SK-N-SH treated with all-trans-retinoic acid at 6 μM for 48 hours (cell line): ENCODE results near the gene SYDE1.

Experiments
- ATAC-seq: fragments of 200-7000 bp; cut with Tn5 transposase; 3 replicates; pipeline ENCODE4 v1.9.1; 2020; ENCODE audit warnings: mild to moderate bottlenecking, moderate library complexity
- ARNTL ChIP-seq: fragments of 450-650 bp; formaldehyde crosslinking; IDR thresholded peaks from 2 replicates; pipeline ENCODE4 v1.5.0; 2020; ENCODE audit warnings: low read depth, mild to moderate bottlenecking, moderate library complexity, borderline replicate concordance
- CREB5 ChIP-seq: fragments of 250-450 bp; sonication (Bioruptor Pico); IDR thresholded peaks from 2 replicates; pipeline ENCODE4 v1.5.1; 2020; ENCODE audit warnings: low read depth, mild to moderate bottlenecking, moderate library complexity
- CSDC2 ChIP-seq: fragments of 250-450 bp; sonication (Bioruptor Pico); IDR thresholded peaks from 2 replicates; pipeline ENCODE4 v1.5.0; 2020; ENCODE audit warnings: mild to moderate bottlenecking, moderate library complexity
- CSRNP3 ChIP-seq: fragments of 250-450 bp; sonication (Bioruptor Pico); IDR thresholded peaks from 2 replicates; pipeline ENCODE4 v1.5.1; 2021; ENCODE audit warnings: mild to moderate bottlenecking, moderate library complexity
- ESRRG ChIP-seq: fragments of 250-450 bp; sonication (Bioruptor Pico); IDR thresholded peaks from 2 replicates; pipeline ENCODE4 v1.6.1; 2021; ENCODE audit warnings: mild to moderate bottlenecking
- GLIS3 ChIP-seq: fragments of 250-450 bp; sonication (Bioruptor Pico); IDR thresholded peaks from 2 replicates; pipeline ENCODE4 v1.5.0; 2020; ENCODE audit warnings: mild to moderate bottlenecking, moderate library complexity
- ISL1 ChIP-seq: fragments of 250-450 bp; sonication (Bioruptor Pico); IDR thresholded peaks from 2 replicates; pipeline ENCODE4 v2.1.2; 2022; ENCODE audit warnings: mild to moderate bottlenecking, moderate library complexity
- OSR1 ChIP-seq: fragments of 250-450 bp; sonication (Bioruptor Pico); IDR thresholded peaks from 2 replicates; pipeline ENCODE4 v1.8.0; 2022; ENCODE audit warnings: moderate library complexity, mild to moderate bottlenecking, inconsistent platforms
- POU6F1 ChIP-seq: fragments of 250-450 bp; sonication (Bioruptor Pico); IDR thresholded peaks from 2 replicates; pipeline ENCODE4 v1.8.0; 2021; ENCODE audit warnings: low read depth, mild to moderate bottlenecking, moderate library complexity, borderline replicate concordance
- RARB ChIP-seq: fragments of 250-450 bp; sonication (Bioruptor Pico); IDR thresholded peaks from 2 replicates; pipeline ENCODE4 v1.8.0; 2021; ENCODE audit warnings: mild to moderate bottlenecking, moderate library complexity
- SNAI2 ChIP-seq: fragments of 250-450 bp; sonication (Bioruptor Pico); IDR thresholded peaks from 2 replicates; pipeline ENCODE4 v1.5.0; 2020; ENCODE audit warnings: mild to moderate bottlenecking, moderate library complexity
- TCF4 ChIP-seq: fragments of 250-450 bp; sonication (Bioruptor Pico); IDR thresholded peaks from 2 replicates; pipeline ENCODE4 v1.8.0; 2021; ENCODE audit warnings: mild to moderate bottlenecking, moderate library complexity, borderline replicate concordance
- TOX ChIP-seq: fragments of 250-450 bp; sonication (Bioruptor Pico); IDR thresholded peaks from 2 replicates; pipeline ENCODE4 v1.8.0; 2021; ENCODE audit warnings: mild to moderate bottlenecking, moderate library complexity, borderline replicate concordance
- TSHZ2 ChIP-seq: fragments of 250-450 bp; sonication (Bioruptor Pico); IDR thresholded peaks from 2 replicates; pipeline ENCODE4 v1.5.0; 2020; ENCODE audit warnings: mild to moderate bottlenecking, moderate library complexity
- ZC3H10 ChIP-seq: fragments of 250-450 bp; sonication (Bioruptor Pico); IDR thresholded peaks from 2 replicates; pipeline ENCODE4 v1.5.1; 2021; ENCODE audit warnings: mild to moderate bottlenecking, moderate library complexity
- ZFP3 ChIP-seq: fragments of 250-450 bp; sonication (Bioruptor Pico); IDR thresholded peaks from 2 replicates; pipeline ENCODE4 v1.5.0; 2020; ENCODE audit warnings: mild to moderate bottlenecking, moderate library complexity
- ZFP30 ChIP-seq: fragments of 450-650 bp; formaldehyde crosslinking; IDR thresholded peaks from 2 replicates; pipeline ENCODE4 v1.5.0; 2022; ENCODE audit warnings: mild to moderate bottlenecking, moderate library complexity
- ZNF565 ChIP-seq: fragments of 450-650 bp; formaldehyde crosslinking; conservative IDR thresholded peaks from 2 replicates; pipeline ENCODE4 v1.5.0; 2020; ENCODE audit warnings: low read depth, mild to moderate bottlenecking, moderate library complexity
- ZNF8 ChIP-seq: fragments of 450-650 bp; formaldehyde crosslinking; IDR thresholded peaks from 2 replicates; pipeline ENCODE4 v1.5.0; 2020; ENCODE audit warnings: mild to moderate bottlenecking, moderate library complexity

SYDE1 gene

GRCh38 chr19:15098460-15098859, 8.7 kb upstream of the SYDE1 start (continued):
- TF ChIP-seq TSHZ2, result no peak
- TF ChIP-seq GLIS3 (CRISPR knock-in tag), result no peak
- TF ChIP-seq TOX, result no peak
- no peak for TF ChIP-seq ZFP30
- TF ChIP-seq ZFP3 (CRISPR knock-in tag), result no peak
- TF ChIP-seq ESRRG (CRISPR knock-in tag), result no peak
- no peak for TF ChIP-seq OSR1 (CRISPR knock-in tag)
- no peak for TF ChIP-seq TCF4 (CRISPR knock-in tag)
- TF ChIP-seq POU6F1 (CRISPR knock-in tag), result no peak

GRCh38 chr19:15099017-15099582, 8.1 kb upstream of the SYDE1 start:
- ATAC-seq, result no peak
- TF ChIP-seq TOX (no peak), GLIS3 (CRISPR knock-in tag) (no peak), CREB5 (CRISPR knock-in tag) (no peak), ZC3H10 (CRISPR knock-in tag) (no peak), ZFP30 (no peak), TSHZ2 (no peak), ISL1 (CRISPR knock-in tag) (no peak), CSDC2 (no peak), RARB (CRISPR knock-in tag) (no peak), ZNF8 (CRISPR knock-in tag) (no peak), POU6F1 (CRISPR knock-in tag) (no peak), CSRNP3 (CRISPR knock-in tag) (no peak), ZNF565 (no peak), SNAI2 (CRISPR knock-in tag) (no peak), ARNTL (CRISPR knock-in tag) (no peak)
